Heart left ventricle (tissue), 13 donors: ENCODE measurements around the gene CRYM.

Source experiments
- POLR2A ChIP-seq, 2 donors: fragments of 450-650 bp; IDR thresholded peaks; one replicate each; pipeline ENCODE4 v1.6.1; 2017; ENCODE audit warnings: antibody characterized with exemption in 2 of 2, mild to moderate bottlenecking in 2 of 2, moderate library complexity in 2 of 2
- TF ChIP-seq, protein P1 (sequence below), 12 donors: fragments of 200-600 bp; sonication (generic) in 4 of 12; IDR thresholded peaks; one replicate each; pipeline versions ENCODE4 v1.5.0 to v1.8.0; 2018 to 2022; ENCODE audit warnings: antibody characterized with exemption in 12 of 12, mild to moderate bottlenecking in 5 of 12
- donor health status: ischemic (EF 13 %, LVEDD 7.1; RV severe dilation, severe dysfunction).
- donor health status: DM: no; HTN: yes; CAD: no.
- donor health status: DM: no; HTN: no; CAD: no.
- donor health status: ischemic (EF 25% LVEDD 6.9; RV normal size, moderate dysfunction).
- donor health status: ischemic (EF 25% LVEDD 5.7; RV mildly dilated, moderate dysfunction).
- donor health status: ischemic (EF 35%, LVEDD 5.7; RV mildly dilated, moderate dysfunction).
- donor health status: nonischemic (EF 11% LVEDD 7.7; RV severe dilation, severe dysfunction).
- donor health status: DM: yes; HTN: yes; CAD: no.
- donor health status: PGD.
- donor health status: ischemic (EF 29% LVEDD 5.4; RV normal size, mild dysfunction).
- donor health status: nonischemic (EF 23%, LVEDD 6.1; RV moderate dilation, normal function).

GRCh38 chr16:21253470-21253869, 24.6 kb downstream of the CRYM start:
- TF ChIP-seq, protein P1, sequence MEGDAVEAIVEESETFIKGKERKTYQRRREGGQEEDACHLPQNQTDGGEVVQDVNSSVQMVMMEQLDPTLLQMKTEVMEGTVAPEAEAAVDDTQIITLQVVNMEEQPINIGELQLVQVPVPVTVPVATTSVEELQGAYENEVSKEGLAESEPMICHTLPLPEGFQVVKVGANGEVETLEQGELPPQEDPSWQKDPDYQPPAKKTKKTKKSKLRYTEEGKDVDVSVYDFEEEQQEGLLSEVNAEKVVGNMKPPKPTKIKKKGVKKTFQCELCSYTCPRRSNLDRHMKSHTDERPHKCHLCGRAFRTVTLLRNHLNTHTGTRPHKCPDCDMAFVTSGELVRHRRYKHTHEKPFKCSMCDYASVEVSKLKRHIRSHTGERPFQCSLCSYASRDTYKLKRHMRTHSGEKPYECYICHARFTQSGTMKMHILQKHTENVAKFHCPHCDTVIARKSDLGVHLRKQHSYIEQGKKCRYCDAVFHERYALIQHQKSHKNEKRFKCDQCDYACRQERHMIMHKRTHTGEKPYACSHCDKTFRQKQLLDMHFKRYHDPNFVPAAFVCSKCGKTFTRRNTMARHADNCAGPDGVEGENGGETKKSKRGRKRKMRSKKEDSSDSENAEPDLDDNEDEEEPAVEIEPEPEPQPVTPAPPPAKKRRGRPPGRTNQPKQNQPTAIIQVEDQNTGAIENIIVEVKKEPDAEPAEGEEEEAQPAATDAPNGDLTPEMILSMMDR (IDR thresholded peaks at IDR 0.05) = no peak
- no peak for TF ChIP-seq POLR2A (IDR thresholded peaks at IDR 0.05)
